ENCODE results near the gene PANX1. TPM values are rescaled to one million over a fixed set of nuclear protein-coding genes. Genes with fewer than 3 reads are reported as not detected.
"Not testable (repeated sequence)": the region's sequence is repeated elsewhere in the genome, so short reads cannot be mapped to it uniquely, and the experiment has no call there.

Gene PANX1
- polyA plus RNA-seq, 6 donors from 2014 or later: 8.1 to 14.0 (median 9.4) TPM

DNA sequence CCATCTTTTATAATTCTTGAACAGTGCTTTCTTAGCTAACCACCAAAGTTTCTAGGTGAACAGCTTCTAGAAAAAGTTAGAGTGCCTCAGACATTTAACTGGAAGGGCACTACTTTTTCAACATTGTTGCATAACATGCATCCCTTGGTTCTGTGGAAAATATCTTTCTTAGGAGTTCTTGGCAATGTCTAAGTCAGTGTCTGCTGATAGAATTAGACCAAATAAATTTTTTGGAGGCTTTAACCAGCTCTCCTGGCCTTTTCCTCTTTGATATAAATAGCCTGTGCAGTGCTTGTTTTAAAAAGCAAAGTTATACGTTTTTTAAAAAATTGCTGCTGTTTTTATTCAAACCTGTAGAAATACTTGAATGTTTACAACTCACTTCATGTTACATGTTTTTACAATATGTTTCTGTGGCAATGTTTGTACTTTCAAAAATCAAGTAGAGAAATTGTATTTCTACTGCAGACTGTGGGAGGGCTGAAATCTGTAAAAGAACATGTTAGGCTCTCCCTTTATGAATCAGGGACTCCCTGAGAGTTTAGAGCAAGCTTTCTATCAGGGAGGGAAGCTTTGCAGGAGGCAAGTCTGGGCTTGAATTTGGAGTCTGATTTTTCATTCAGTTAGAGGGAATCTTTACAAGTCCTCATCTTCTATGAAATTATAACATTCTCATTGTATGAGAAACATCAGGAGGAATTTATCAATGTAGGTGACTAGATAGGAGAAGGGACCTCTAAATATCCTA, 16.3 kb upstream of the PANX1 start:
- Mint-ChIP-seq H3K9me3 (peaks cover 3 to 12% (median 3%) of the 10 kb centered on the region in 7 donors), H3K4me1 (peaks cover 0 to 17% (median 13%) of the 10 kb centered on the region in 3 donors), H3K27me3 (no peaks in the 10 kb centered on the region), H3K27ac (no peak overlapping the region), H3K36me3 (peaks cover 0 to 7% of the 10 kb centered on the region in 2 donors), H3K4me3 (no peak overlapping the region)
- no peak for ATAC-seq (ENCODE audit: low read depth in 2 of 2)
- no peak for DNase-seq

GRCh38 chr11:94117197-94117574, 11.5 kb upstream of the PANX1 start:
- no peaks in the 10 kb centered on the region for H3K27me3 Mint-ChIP-seq
- no peak overlapping the region for H3K27ac Mint-ChIP-seq
- peaks cover 0 to 6% (median 4%) of the 10 kb centered on the region in 7 donors for H3K9me3 Mint-ChIP-seq
- peaks cover 0 to 23% (median 17%) of the 10 kb centered on the region in 3 donors for H3K4me1 Mint-ChIP-seq
- H3K36me3 Mint-ChIP-seq: peaks cover 0 to 7% of the 10 kb centered on the region in 2 donors
- no peak for ATAC-seq (ENCODE audit: low read depth in 2 of 2)
- DNase-seq: no peak
- H3K4me3 Mint-ChIP-seq: no peak overlapping the region

DNA sequence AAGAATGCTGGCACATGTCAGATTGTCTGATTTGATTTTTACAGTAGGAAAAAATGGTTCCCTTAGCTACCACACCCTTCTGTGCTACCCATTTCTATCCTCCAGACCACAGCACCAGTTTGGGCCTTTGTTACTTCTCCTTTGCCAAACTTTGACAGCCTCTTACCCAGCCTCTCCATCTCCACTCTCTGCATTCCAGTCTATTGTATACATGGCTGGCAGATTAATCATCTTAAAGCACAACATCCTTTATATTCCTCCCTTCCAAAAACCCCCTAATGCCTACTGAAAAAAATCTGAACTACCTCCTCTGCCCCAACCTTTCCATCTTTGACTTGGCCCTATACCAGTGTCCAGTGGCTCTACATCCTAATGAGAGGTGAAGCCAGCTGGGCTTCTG, 10.8 kb upstream of the PANX1 start:
- H3K36me3 Mint-ChIP-seq: peaks cover 0 to 7% of the 10 kb centered on the region in 2 donors
- H3K27me3 Mint-ChIP-seq: no peaks in the 10 kb centered on the region
- DNase-seq (no peak), ATAC-seq (ENCODE audit: low read depth in 2 of 2) (no peak)
- H3K27ac Mint-ChIP-seq: no peak overlapping the region
- H3K4me3 Mint-ChIP-seq: peak overlapping the region in 1 of 8 donors; percentile 67
- H3K4me1 Mint-ChIP-seq: peaks cover 0 to 23% (median 17%) of the 10 kb centered on the region in 3 donors
- peaks cover 0 to 6% (median 4%) of the 10 kb centered on the region in 7 donors for H3K9me3 Mint-ChIP-seq

GRCh38 chr11:94119676-94120075, 9.0 kb upstream of the PANX1 start:
- H3K4me3 Mint-ChIP-seq; ATAC-seq (ENCODE audit: low read depth in 2 of 2); DNase-seq: not testable (repeated sequence)

GRCh38 chr11:94120516-94120915, 8.1 kb upstream of the PANX1 start:
- H3K4me3 Mint-ChIP-seq; H3K27me3 Mint-ChIP-seq; H3K9me3 Mint-ChIP-seq; H3K4me1 Mint-ChIP-seq; DNase-seq; ATAC-seq (ENCODE audit: low read depth in 2 of 2); H3K36me3 Mint-ChIP-seq: not testable (repeated sequence)
- H3K27ac Mint-ChIP-seq: peak overlapping the region in 1 of 6 donors; percentile 30

More at GRCh38 chr11:94119676-94120075, 9.0 kb upstream of the PANX1 start:
- peaks cover 0 to 12% (median 9%) of the 10 kb centered on the region in 3 donors for H3K4me1 Mint-ChIP-seq
- H3K27ac Mint-ChIP-seq, H3K27me3 Mint-ChIP-seq, H3K36me3 Mint-ChIP-seq, H3K9me3 Mint-ChIP-seq: not testable (repeated sequence)

- no peaks in the 10 kb centered on the region for H3K36me3 Mint-ChIP-seq
- H3K27me3 Mint-ChIP-seq: no peaks in the 10 kb centered on the region
- ATAC-seq (ENCODE audit: low read depth in 2 of 2) (no peak), DNase-seq (no peak)
- no peak overlapping the region for H3K4me3 Mint-ChIP-seq
- peak overlapping the region in 1 of 6 donors; percentile 30 for H3K27ac Mint-ChIP-seq
- H3K9me3 Mint-ChIP-seq: peaks cover 0 to 6% (median 1%) of the 10 kb centered on the region in 7 donors
- H3K4me1 Mint-ChIP-seq: peaks cover 0 to 6% (median 4%) of the 10 kb centered on the region in 3 donors
These were observed 7.7 kb upstream of the PANX1 start for GRCh38 chr11:94120946-94121345.

- H3K36me3 Mint-ChIP-seq: no peaks in the 10 kb centered on the region
- H3K9me3 Mint-ChIP-seq: peaks cover 0 to 2% (median 0%) of the 10 kb centered on the region in 7 donors
- H3K4me3 Mint-ChIP-seq: peak overlapping the region in 1 of 8 donors; percentile 32
- ATAC-seq (ENCODE audit: low read depth in 2 of 2): no peak
- no peak for DNase-seq
- H3K27me3 Mint-ChIP-seq: no peaks in the 10 kb centered on the region
- no peak overlapping the region for H3K27ac Mint-ChIP-seq
- H3K4me1 Mint-ChIP-seq: peaks cover 12 to 19% (median 16%) of the 10 kb centered on the region in 3 donors
These were observed 3.1 kb upstream of the PANX1 start for GRCh38 chr11:94125407-94126115.

GRCh38 chr11:94127638-94128037, 1.0 kb upstream of the PANX1 start:
- Mint-ChIP-seq H3K27me3 (no peaks in the 10 kb centered on the region), H3K36me3 (no peaks in the 10 kb centered on the region), H3K4me3 (peak overlapping the region in 2 of 8 donors; percentile 95 to 97), H3K9me3 (peaks cover 0 to 2% (median 0%) of the 10 kb centered on the region in 7 donors), H3K4me1 (peaks cover 12 to 19% (median 16%) of the 10 kb centered on the region in 3 donors), H3K27ac (peak overlapping the region in 5 of 6 donors; percentile 6 to 98 (median 94))
- ATAC-seq (ENCODE audit: low read depth in 2 of 2) (no peak), DNase-seq (no peak)

DNA sequence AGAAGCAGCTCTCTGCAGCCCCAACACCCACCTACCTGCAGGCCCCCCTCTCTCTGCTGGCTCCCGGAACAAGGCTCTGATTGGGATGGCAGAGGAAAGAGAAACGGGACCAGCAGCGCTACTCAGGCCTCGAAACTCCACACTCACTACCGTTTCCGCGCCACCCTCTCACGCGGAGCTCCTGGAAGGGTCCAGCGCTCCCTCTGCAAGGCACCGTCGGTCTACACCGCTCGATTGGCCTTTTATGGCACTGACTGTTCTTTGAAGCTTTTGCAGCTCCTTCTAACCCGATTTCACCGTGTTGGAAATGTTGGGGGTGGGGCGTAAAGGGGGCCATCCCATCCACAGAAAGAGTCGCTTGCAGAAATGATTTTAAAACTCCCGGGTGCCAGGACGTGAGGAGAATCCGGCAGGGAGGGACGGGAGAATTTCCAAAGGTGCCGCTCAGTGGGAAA, 323 bp upstream of the PANX1 start:
- peak overlapping the region in 4 of 6 donors; percentile 90 to 98 (median 96) for H3K27ac Mint-ChIP-seq
- H3K27me3 Mint-ChIP-seq: no peaks in the 10 kb centered on the region
- H3K4me3 Mint-ChIP-seq: peak overlapping the region in 2 of 8 donors; percentile 95 to 97

DNA sequence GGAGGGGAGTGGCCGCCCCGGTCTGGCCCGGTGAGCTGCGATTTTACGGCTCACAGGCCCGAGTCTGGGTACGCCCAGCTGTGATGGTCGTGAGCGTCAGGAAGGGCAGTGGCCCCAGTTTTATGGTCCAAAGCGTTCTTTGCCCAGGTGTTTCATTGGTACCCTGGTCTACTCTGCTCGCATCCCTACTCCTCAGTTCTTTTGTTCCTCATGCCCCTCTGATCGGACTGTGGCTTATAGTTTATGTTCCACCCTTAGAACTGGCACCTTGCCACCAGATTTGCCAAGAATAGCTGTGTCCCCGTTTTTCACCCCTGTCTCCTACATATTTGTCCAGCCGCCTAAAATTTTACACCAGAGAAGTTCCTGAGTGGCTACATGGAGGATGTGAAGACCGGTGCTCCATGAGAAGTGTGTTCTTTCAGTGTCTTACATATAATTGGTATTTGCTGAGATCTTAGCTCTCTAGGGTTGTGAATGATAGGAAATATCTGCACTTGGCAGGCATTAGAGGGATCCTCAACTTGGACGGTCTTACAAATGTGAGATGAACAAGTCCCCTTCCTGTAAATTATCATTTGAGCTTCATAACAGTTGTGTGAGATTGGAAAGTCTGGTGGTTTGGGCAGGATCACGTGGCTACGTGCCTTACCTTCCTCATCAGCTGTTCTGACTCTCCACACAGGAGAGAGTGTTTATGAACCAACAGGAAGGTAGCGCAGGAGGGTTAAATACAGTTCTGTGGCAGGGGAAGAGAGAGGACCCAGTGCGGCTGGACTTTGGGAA, 1.1 kb downstream of the PANX1 start:
- H3K4me1 Mint-ChIP-seq: peaks cover 29 to 38% (median 36%) of the 10 kb centered on the region in 3 donors
- peak; percentile 59 for DNase-seq
- no peaks in the 10 kb centered on the region for H3K36me3 Mint-ChIP-seq
- ATAC-seq (ENCODE audit: low read depth in 2 of 2): peak; percentile 37 to 45
- no peak overlapping the region for H3K27ac Mint-ChIP-seq
- H3K9me3 Mint-ChIP-seq: no peaks in the 10 kb centered on the region
- no peaks in the 10 kb centered on the region for H3K27me3 Mint-ChIP-seq
- H3K4me3 Mint-ChIP-seq: no peak overlapping the region

More for the DNA sequence above, 323 bp upstream of the PANX1 start:
- H3K4me1 Mint-ChIP-seq: peaks cover 15 to 24% (median 22%) of the 10 kb centered on the region in 3 donors
- H3K36me3 Mint-ChIP-seq: no peaks in the 10 kb centered on the region
- DNase-seq (no peak), ATAC-seq (ENCODE audit: low read depth in 2 of 2) (peak; percentile 27 to 29)
- peaks cover 0 to 2% (median 0%) of the 10 kb centered on the region in 7 donors for H3K9me3 Mint-ChIP-seq

DNA sequence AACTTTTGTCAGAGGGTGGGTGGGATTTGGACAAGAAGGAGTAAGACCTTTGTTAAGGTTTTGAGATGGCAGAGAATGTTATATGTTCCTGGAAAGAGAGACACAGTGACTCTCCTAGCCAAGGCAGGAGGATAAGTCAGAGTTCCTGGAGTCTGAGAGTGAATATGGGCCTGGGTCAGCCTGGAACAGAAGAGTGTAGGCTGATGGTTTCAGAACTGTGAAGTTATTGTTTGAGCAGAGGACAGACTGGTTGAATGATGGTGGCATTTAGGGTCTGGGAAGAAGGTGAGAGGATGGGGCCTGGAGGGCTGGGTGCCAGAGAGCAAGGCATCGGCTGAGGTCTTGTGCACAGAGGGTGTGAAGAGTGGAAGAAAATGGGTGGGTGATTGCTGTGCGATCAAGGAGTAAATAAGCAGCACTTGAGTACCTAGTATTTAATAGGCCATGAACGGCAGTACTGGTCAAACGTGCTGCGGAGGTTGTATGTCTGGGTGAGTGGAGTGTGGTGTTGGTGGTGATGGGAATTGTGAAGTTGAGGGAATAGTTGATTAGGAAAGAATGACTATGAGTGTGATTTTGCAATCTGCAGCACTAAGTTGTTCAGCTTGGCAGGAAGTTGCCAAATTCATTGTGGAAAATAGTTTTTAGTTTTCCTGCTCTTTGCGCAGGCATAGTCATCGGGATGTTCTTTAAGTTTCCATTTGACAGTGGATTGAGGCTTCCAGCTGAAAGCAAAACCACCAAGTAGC, 1.8 kb downstream of the PANX1 start:
- Mint-ChIP-seq H3K27me3 (no peaks in the 10 kb centered on the region), H3K27ac (no peak overlapping the region), H3K4me1 (peaks cover 36 to 45% (median 44%) of the 10 kb centered on the region in 3 donors), H3K9me3 (no peaks in the 10 kb centered on the region), H3K4me3 (no peak overlapping the region), H3K36me3 (no peaks in the 10 kb centered on the region)
- DNase-seq: no peak
- ATAC-seq (ENCODE audit: low read depth in 2 of 2): no peak

- Mint-ChIP-seq H3K4me3 (no peak overlapping the region), H3K27ac (no peak overlapping the region), H3K9me3 (no peaks in the 10 kb centered on the region), H3K4me1 (peaks cover 43 to 50% (median 48%) of the 10 kb centered on the region in 3 donors), H3K27me3 (no peaks in the 10 kb centered on the region), H3K36me3 (no peaks in the 10 kb centered on the region)
- DNase-seq (no peak), ATAC-seq (ENCODE audit: low read depth in 2 of 2) (no peak)
These were observed 2.5 kb downstream of the PANX1 start for GRCh38 chr11:94131047-94131717.

Measured in naive B cell (primary cell).